GM06990 (cell line): Measurements from ENCODE around the gene SNRNP200.

ENCODE experiments used
- DNase-seq: peaks from one replicate; pipeline ENCODE4 v3.0.0-alpha.2; 2011; ENCODE audit not compliant: insufficient read length; ENCODE audit errors: extremely low read depth
- H3K27me3 ChIP-seq: replicated peaks from 2 replicates; pipeline ENCODE4 v1.6.0; 2011; ENCODE audit warnings: low read length; ENCODE audit not compliant: control insufficient read depth, insufficient read depth
- H3K36me3 ChIP-seq: 2 replicates; pipeline ENCODE4 v1.5.1; 2011; ENCODE audit warnings: low read length; ENCODE audit not compliant: control insufficient read depth, insufficient read depth
- H3K4me3 ChIP-seq: replicated peaks from 2 replicates; pipeline ENCODE4 v1.5.1; 2011; ENCODE audit warnings: low read depth, mild to moderate bottlenecking, control low read depth, low read length
- CTCF ChIP-seq: IDR thresholded peaks from 2 replicates; pipeline ENCODE4 v1.5.1; 2011; ENCODE audit warnings: low read length, control low read depth, mild to moderate bottlenecking, inconsistent platforms; ENCODE audit not compliant: insufficient read depth, poor library complexity, severe bottlenecking

SNRNP200 gene

DNA sequence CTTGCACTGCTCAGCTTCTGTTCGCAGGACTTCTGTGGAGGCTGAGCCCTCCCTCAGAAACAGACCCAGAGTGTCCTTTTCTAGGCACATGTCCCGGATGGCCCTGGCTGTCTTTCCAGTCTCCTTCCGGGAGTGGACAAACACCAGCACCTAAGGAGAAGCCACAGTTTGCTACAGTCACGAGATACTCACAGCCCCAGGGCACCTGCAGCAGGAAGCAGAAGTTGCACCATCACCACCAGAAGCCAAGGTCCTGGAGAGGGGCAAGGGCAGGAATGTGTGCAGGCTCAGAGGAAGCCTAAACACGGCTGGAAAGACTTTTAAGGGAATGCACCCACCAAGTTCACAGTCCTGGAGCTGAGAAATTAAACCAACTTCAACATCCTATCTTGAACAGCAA lies 13.6 kb downstream of the SNRNP200 start:
- Histone ChIP-seq H3K4me3 (no peak overlapping the region), H3K36me3 (peaks cover 61% of the 10 kb centered on the region), H3K27me3 (no peaks in the 10 kb centered on the region)
- no peak for TF ChIP-seq CTCF
- DNase-seq, result no peak

DNA sequence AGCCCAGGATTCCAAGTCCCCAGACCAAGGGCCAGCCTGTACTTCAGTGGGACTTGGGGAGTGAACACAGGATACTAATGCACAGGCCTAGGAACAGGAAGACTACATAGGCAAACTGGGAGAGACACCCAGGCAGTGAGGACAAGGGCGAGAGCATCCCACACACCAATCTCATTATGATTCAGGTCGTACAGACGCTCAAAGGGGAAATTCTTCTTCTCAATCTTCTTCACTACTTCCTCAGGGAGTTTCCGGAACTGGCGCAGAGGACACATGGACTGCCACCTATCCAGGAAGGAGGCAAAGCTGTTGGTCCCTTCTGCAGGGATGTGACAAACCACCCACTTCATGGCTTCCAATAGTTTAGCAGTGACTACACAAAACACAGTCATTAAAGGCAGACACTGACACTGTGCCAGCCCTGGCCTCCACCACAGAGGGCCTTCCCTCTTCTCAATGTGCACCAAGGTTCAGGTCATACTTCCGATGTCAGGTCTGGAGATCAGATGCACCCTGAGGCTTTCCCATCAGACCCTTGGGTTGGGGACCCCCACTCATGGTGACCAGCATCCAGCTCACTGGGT lies 18.0 kb downstream of the SNRNP200 start:
- H3K27me3 ChIP-seq, result no peaks in the 10 kb centered on the region

GRCh38 chr2:96276787-96277499 lies 28.4 kb downstream of the SNRNP200 start:
- no peak for TF ChIP-seq CTCF
- peaks cover 49% of the 10 kb centered on the region for H3K36me3 ChIP-seq

More for the DNA sequence above, 18.0 kb downstream of the SNRNP200 start:
- peaks cover 76% of the 10 kb centered on the region for H3K36me3 ChIP-seq
- no peak for TF ChIP-seq CTCF
- DNase-seq, result no peak
- H3K4me3 ChIP-seq, result no peak overlapping the region

DNA sequence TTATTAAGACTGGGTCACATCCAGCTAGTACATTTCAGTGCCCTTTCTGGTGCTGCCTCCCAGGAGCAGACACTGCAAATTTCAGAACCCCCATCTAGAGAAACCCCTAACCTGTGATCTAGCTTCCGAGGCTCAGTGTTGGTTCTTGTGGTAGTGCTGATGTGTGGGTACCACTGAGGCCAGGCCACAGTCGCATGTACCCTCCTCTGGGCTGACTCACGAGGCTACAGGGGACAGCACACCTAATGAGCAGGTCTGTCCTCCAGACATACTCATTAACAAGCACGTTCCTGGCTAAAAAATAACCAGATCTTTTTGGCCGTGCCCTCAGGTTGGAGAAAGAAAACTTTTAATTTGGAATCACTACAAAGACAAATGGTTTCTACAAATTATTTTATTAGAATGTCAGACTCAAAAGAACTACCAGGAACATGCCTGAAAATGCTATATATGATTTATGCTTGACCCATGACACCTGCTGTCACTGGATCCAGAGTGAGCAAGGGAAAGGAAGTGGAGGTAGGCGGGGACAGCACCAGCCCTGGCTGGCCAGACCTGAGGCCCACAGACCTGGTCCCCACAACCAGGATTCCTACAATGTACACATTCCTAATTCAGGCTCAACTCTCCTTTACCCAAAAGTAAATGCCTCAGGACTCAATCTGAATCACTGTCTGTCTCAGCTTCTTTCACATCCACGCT lies 30.8 kb downstream of the SNRNP200 start:
- no peak for DNase-seq
- H3K4me3 ChIP-seq, result no peak overlapping the region
- H3K27me3 ChIP-seq, result no peaks in the 10 kb centered on the region
- H3K36me3 ChIP-seq, result peaks cover 44% of the 10 kb centered on the region
- no peak for TF ChIP-seq CTCF

More at GRCh38 chr2:96276787-96277499, 28.4 kb downstream of the SNRNP200 start:
- H3K4me3 ChIP-seq, result no peak overlapping the region
- no peak for DNase-seq
- H3K27me3 ChIP-seq, result no peaks in the 10 kb centered on the region

DNA sequence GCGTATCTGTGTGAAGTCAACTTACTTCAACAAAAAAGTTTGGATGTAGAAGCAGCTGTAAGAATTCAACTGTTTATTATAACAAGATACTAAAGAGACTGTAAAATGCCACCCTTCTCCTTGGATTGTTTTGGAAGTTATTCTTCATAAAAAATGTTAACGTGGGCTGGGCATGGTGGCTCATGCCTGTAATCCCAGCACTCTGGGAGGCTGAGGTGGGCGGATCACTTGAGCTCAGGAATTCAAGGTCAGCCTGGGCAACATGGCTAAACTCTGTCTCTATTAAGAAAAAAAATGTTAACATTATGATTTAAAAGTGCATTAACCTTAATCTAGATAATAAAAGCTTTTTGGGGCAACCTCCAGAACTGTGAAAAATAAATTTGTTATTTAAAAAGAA lies 31.6 kb downstream of the SNRNP200 start:
- no peak for DNase-seq
- Histone ChIP-seq H3K27me3 (no peaks in the 10 kb centered on the region), H3K36me3 (peaks cover 45% of the 10 kb centered on the region), H3K4me3 (no peak overlapping the region)
- no peak for TF ChIP-seq CTCF
